ENCODE results near the gene MRM2.

DNA sequence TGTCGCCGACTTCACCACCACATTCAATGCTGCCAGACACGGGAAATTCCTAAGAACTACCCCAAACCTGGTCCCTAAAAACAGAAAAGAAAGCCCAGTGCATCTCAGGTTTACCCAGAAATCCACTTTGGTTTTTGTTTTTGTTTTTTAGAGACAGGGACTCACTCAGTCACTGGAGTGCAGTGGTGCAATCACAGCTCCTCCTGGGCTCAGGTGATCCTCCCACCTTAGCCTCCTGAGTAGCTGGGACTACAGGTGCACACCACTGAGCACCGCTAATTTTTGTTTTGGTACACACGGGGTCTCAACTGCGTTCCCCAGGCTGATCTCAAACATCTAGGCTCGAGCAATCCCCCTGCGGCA lies 32.1 kb downstream of the MRM2 start:
- TF ChIP-seq POLR2AphosphoS5 (IDR thresholded peaks at IDR 0.05; ENCODE audit: borderline replicate concordance, low read depth, low read length) (no peak), EZH2 (IDR thresholded peaks at IDR 0.05) (no peak)

Measured in SK-N-MC (cell line).